ENCODE results near the gene TRPM2. TPM values are rescaled to one million over a fixed set of nuclear protein-coding genes. Genes with fewer than 3 reads are reported as not detected.
"Not testable (repeated sequence)": the region's sequence is repeated elsewhere in the genome, so short reads cannot be mapped to it uniquely, and the experiment has no call there.

TRPM2 gene
- total RNA-seq, 4 donors from 2014 or later = 3.9 to 9.3 (median 6.6) TPM

DNA sequence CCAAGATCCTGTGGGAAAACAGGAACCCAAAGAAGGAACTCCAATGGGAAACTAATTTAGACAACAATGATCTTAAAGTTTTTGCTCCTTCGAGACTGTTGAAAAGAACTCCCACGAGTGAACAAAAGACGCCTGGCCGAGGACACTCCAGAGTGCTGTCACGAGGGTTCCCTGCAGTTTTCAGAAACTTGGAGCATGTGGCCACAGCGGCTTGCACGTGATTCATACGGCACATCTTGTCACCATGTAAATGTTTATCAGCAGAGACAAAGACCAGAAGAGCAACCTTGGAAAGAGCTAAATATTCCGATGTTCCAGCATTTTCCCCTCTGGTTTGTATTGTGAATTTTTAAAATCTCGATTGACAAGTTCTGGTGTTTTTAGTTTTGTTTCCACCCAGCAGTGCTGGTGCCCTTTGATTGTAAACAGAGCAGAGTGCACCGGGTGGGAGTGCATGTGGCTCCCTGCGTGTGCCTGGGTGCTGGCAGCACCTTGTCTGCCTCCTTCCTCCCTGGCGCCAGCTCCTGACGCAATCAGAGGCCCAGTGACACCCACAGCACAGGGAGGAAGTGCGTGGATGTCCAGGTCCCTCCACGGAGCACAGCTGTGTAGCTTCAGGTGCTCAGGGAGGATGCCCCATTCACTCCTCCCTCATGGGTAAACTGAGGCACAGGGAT lies 124.8 kb downstream of the TRPM2 start:
- DNase-seq (ENCODE audit: low spot score) (no peak), ATAC-seq (ENCODE audit: low FRiP score) (no peak)
- TF ChIP-seq CTCF (IDR thresholded peaks at IDR 0.05) = no peak

DNA sequence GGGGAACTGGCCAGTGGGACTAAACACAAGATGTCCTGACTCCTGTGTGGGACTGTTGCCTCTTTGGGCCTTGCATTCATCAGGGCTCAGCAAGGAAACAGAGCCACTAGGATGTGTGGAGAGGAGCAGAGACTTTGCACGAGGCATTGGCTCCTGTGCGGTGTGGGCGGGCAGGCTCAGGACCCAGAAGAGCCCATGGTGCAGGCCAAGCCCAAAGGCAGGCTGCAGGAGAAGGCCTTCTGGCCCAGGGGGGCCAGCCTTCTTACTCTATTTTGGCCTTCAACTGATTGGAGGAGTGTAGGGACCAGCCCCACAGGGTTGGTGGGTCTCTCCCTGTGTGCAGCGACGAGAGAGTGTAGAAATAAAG lies 125.4 kb downstream of the TRPM2 start:
- DNase-seq (ENCODE audit: low spot score) (no peak), ATAC-seq (ENCODE audit: low FRiP score) (no peak)
- no peak for TF ChIP-seq CTCF (IDR thresholded peaks at IDR 0.05)

DNA sequence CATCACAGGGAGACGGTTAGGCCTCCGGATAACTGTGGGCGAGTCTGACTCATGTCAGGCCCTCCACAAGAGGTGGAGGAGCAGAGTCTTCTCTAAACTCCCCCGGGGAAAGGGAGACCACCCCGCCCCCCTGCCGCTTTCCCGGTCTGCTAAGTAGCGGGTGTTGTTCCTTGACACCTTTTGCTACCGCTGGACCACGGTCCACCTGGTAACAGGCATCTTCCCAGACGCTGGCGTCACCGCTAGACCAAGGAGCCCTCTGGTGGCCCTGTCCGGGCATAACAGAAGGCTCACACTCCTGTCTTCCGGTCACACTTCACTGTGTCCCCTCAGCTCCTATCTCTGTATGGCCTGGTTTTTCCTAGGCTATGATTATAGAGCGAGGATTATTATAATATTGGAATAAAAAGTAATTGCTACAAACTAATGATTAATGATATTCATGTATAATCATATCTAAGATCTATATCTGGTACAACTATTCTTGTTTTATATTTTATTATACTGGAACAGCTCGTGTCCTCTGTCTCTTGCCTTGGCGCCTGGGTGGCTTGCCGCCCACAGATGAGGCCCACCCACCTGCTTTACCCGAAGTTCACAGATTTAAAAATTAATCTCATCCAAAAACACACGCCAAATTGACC lies 126.3 kb downstream of the TRPM2 start:
- TF ChIP-seq CTCF (IDR thresholded peaks at IDR 0.05) = peak in 1 of 3 donors; percentile 6
- ATAC-seq (ENCODE audit: low FRiP score); DNase-seq (ENCODE audit: low spot score): not testable (repeated sequence)

- no peak for DNase-seq (ENCODE audit: low spot score)
- no peak for TF ChIP-seq CTCF (IDR thresholded peaks at IDR 0.05)
- ATAC-seq (ENCODE audit: low FRiP score) = no peak
Observed at GRCh38 chr21:44480200-44481053, 127.0 kb downstream of the TRPM2 start.

DNA sequence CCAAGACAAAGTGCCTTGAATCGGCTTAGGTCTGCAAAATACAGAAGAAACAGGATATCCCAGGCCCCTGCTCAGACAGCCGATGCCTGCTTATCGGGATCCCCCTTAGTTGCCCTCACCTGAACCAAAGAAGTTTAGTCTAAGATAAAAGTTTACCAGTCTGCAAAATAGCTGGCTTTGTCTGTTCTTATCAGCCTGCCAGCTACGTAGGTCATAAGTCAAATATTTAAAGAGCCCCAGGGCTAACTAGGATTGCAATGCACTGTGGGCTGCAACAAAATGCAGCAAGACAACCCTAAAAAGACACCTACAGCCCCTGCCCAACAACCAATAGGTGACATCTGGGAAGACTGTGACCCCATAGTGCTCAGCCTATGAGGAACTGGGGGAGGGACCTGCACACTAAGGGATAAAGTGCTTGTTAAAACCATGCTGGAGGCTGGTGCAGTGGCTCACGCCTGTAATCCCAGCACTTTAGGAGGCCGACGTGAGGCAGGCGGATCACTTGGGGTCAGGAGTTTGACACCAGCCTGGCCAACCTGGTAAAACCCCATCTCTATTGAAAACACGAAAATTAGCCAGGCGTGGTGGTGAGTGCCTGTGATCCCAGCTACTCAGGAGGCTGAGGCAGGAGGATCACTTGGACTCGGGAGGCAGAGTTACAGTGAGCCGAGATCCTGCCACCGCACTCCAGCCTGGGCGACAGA lies 129.3 kb downstream of the TRPM2 start:
- no peak for ATAC-seq (ENCODE audit: low FRiP score)

More for the DNA sequence above, 129.3 kb downstream of the TRPM2 start:
- DNase-seq (ENCODE audit: low spot score) = no peak
- no peak for TF ChIP-seq CTCF (IDR thresholded peaks at IDR 0.05)
